Kidney tubule cell (primary cell): ENCODE measurements around the gene HEXB.
A peak's percentile ranks its signal among the peaks of the same experiment; 100 is the strongest.

Experiments
- DNase-seq: peaks from one replicate; pipeline ENCODE4 v3.0.0-alpha.2; 2018; ENCODE audit warnings: low spot score

Gene HEXB

GRCh38 chr5:74684900-74685851, at the start of gene HEXB:
Gene HEXB, plus strand, starts transcription at chr5:74685233. Its CDS starts 28 bp downstream, at chr5:74685261.
- peak; percentile 90 for DNase-seq

- no peak for DNase-seq
Observed at GRCh38 chr5:74636149-74636548, 48.9 kb upstream of the HEXB start.

GRCh38 chr5:74636552-74636951, 48.5 kb upstream of the HEXB start:
- DNase-seq = no peak

GRCh38 chr5:74638544-74638969, 46.5 kb upstream of the HEXB start:
- DNase-seq = no peak

- DNase-seq = peak; percentile 63
Observed at GRCh38 chr5:74638970-74639806, 45.8 kb upstream of the HEXB start.

- DNase-seq = peak; percentile 50
Observed at GRCh38 chr5:74639807-74640449, 45.1 kb upstream of the HEXB start.

GRCh38 chr5:74640450-74640953, 44.5 kb upstream of the HEXB start, which contains the start of gene ENC1:
Gene ENC1, minus strand, starts transcription at chr5:74640728. Its CDS starts 4,243 bp downstream, at chr5:74636485.
- DNase-seq = peak; percentile 97

GRCh38 chr5:74640954-74641734, 43.9 kb upstream of the HEXB start:
- DNase-seq = peak; percentile 91

- peak; percentile 85 for DNase-seq
Observed at GRCh38 chr5:74641735-74642542, 43.1 kb upstream of the HEXB start.

- DNase-seq = peak; percentile 38
Observed at GRCh38 chr5:74642543-74642863, 42.5 kb upstream of the HEXB start.

GRCh38 chr5:74643111-74643562, 41.9 kb upstream of the HEXB start:
- DNase-seq = peak; percentile 94

- no peak for DNase-seq
Observed at GRCh38 chr5:74647096-74647495, 37.9 kb upstream of the HEXB start.

GRCh38 chr5:74648835-74649293, 36.2 kb upstream of the HEXB start:
- peak; percentile 73 for DNase-seq

GRCh38 chr5:74649421-74649973, 35.5 kb upstream of the HEXB start:
- DNase-seq = no peak

- peak; percentile 74 for DNase-seq
Observed at GRCh38 chr5:74651710-74652109, 33.3 kb upstream of the HEXB start.

- no peak for DNase-seq
Observed at GRCh38 chr5:74652576-74652975, 32.5 kb upstream of the HEXB start.

- DNase-seq = peak; percentile 48
Observed at GRCh38 chr5:74653991-74654390, 31.0 kb upstream of the HEXB start.

GRCh38 chr5:74655206-74655605, 29.8 kb upstream of the HEXB start:
- DNase-seq = no peak

GRCh38 chr5:74655716-74656115, 29.3 kb upstream of the HEXB start:
- DNase-seq = no peak

GRCh38 chr5:74657165-74657564, 27.9 kb upstream of the HEXB start:
- no peak for DNase-seq
